ENCODE results near the gene MBNL1.

The MBNL1 gene

DNA sequence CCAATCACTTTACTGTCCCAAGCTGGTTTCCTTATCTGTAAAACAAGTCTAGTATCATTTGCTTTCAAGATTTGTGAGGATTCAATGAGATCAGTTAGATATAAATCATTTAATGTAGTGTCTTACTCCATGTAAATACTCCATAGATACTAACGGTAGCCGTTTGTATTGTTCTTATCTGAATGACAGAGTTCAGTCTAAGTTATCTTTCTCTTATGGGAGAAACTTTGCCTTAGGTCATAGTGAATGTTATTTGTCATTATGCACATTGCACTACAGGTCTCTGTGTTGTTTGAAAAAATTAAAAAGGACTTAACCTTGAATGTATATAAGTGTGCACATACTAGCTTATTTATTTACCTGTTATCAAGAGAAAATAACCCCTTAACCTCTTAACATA is 44.7 kb downstream of the MBNL1 start:
- DNase-seq (no peak), ATAC-seq (replicated peaks) (no peak)
- H3K27me3 Mint-ChIP-seq = no peaks in the 10 kb centered on the region
- no peaks in the 10 kb centered on the region for H3K9me3 Mint-ChIP-seq
- H3K4me1 Mint-ChIP-seq (ENCODE audit: low read depth in 2 of 2) = peaks cover 45 to 68% of the 10 kb centered on the region in 2 donors
- peak overlapping the region in 1 of 2 donors; percentile 45 for H3K4me3 Mint-ChIP-seq
- H3K36me3 Mint-ChIP-seq (ENCODE audit: insufficient read depth) = peaks cover 76% of the 10 kb centered on the region
- H3K27ac Mint-ChIP-seq = no peak overlapping the region

DNA sequence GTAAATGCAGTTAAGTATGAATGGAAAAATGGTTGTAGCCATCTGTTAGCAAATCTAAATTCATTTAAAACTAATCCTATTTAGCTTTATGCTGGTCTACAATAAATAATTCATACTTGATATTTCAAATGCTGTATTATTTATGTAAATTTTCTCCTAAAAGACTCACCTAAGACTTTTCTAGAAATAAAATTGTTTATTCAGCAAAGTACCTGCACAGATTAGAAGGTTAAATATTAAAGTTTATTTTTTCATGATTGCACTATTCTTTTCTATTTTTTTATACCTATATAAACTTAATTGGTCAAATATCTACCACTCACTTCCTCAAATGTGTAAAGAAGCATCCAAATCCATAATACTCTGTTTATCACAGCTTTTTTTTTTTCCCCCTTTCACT is 45.2 kb downstream of the MBNL1 start:
- Mint-ChIP-seq H3K27ac (peak overlapping the region in 1 of 2 donors; percentile 91), H3K36me3 (ENCODE audit: insufficient read depth) (peaks cover 76% of the 10 kb centered on the region), H3K9me3 (no peaks in the 10 kb centered on the region), H3K27me3 (no peaks in the 10 kb centered on the region), H3K4me3 (peak overlapping the region; percentile 33 to 56), H3K4me1 (ENCODE audit: low read depth in 2 of 2) (peaks cover 44 to 68% of the 10 kb centered on the region in 2 donors)
- ATAC-seq (replicated peaks) = no peak
- DNase-seq = no peak

- peaks cover 75% of the 10 kb centered on the region for H3K36me3 Mint-ChIP-seq (ENCODE audit: insufficient read depth)
- no peaks in the 10 kb centered on the region for H3K27me3 Mint-ChIP-seq
- peak overlapping the region; percentile 33 to 56 for H3K4me3 Mint-ChIP-seq
- no peak for DNase-seq
- no peak for ATAC-seq (replicated peaks)
- H3K4me1 Mint-ChIP-seq (ENCODE audit: low read depth in 2 of 2) = peaks cover 45 to 66% of the 10 kb centered on the region in 2 donors
- H3K9me3 Mint-ChIP-seq = no peaks in the 10 kb centered on the region
- H3K27ac Mint-ChIP-seq = peak overlapping the region; percentile 84 to 91
These were observed 46.1 kb downstream of the MBNL1 start for GRCh38 chr3:152314677-152315353.

GRCh38 chr3:152315623-152316022 is 46.9 kb downstream of the MBNL1 start:
- peak overlapping the region; percentile 84 to 91 for H3K27ac Mint-ChIP-seq
- no peaks in the 10 kb centered on the region for H3K27me3 Mint-ChIP-seq
- DNase-seq (no peak), ATAC-seq (replicated peaks) (peak; percentile 17)
- peak overlapping the region; percentile 43 to 56 for H3K4me3 Mint-ChIP-seq
- H3K36me3 Mint-ChIP-seq (ENCODE audit: insufficient read depth) = peaks cover 77% of the 10 kb centered on the region
- peaks cover 49 to 69% of the 10 kb centered on the region in 2 donors for H3K4me1 Mint-ChIP-seq (ENCODE audit: low read depth in 2 of 2)
- H3K9me3 Mint-ChIP-seq = no peaks in the 10 kb centered on the region

GRCh38 chr3:152316318-152316717 is 47.6 kb downstream of the MBNL1 start:
- Mint-ChIP-seq H3K9me3 (no peaks in the 10 kb centered on the region), H3K27me3 (no peaks in the 10 kb centered on the region), H3K36me3 (ENCODE audit: insufficient read depth) (peaks cover 82% of the 10 kb centered on the region), H3K4me3 (peak overlapping the region; percentile 43 to 56), H3K27ac (peak overlapping the region; percentile 84 to 91), H3K4me1 (ENCODE audit: low read depth in 2 of 2) (peaks cover 52 to 76% of the 10 kb centered on the region in 2 donors)
- ATAC-seq (replicated peaks) (no peak), DNase-seq (no peak)

DNA sequence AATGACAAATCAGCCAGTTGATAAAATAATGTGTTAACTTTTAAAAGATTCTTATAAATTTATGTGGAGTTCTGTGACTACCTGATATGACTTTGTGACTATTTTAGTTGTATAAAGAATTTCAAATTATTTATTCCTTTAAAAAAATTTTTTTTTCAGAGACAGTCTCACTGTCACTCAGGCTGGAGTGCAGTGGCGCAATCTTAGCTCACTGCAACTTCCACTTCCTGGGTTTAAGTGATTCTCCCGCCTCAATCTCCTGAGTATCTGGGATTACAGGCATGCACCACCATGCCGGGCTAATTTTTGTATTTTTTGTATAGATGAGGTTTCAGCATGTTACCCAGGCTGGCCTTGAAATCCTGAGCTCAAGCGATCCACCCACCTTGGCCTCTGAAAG is 48.5 kb downstream of the MBNL1 start:
- H3K27ac Mint-ChIP-seq = peak overlapping the region; percentile 28 to 84
- H3K4me1 Mint-ChIP-seq (ENCODE audit: low read depth in 2 of 2) = peaks cover 56 to 83% of the 10 kb centered on the region in 2 donors
- no peaks in the 10 kb centered on the region for H3K9me3 Mint-ChIP-seq
- no peak for ATAC-seq (replicated peaks)
- H3K36me3 Mint-ChIP-seq (ENCODE audit: insufficient read depth) = peaks cover 82% of the 10 kb centered on the region
- no peak for DNase-seq
- no peaks in the 10 kb centered on the region for H3K27me3 Mint-ChIP-seq
- peak overlapping the region; percentile 21 to 48 for H3K4me3 Mint-ChIP-seq

DNA sequence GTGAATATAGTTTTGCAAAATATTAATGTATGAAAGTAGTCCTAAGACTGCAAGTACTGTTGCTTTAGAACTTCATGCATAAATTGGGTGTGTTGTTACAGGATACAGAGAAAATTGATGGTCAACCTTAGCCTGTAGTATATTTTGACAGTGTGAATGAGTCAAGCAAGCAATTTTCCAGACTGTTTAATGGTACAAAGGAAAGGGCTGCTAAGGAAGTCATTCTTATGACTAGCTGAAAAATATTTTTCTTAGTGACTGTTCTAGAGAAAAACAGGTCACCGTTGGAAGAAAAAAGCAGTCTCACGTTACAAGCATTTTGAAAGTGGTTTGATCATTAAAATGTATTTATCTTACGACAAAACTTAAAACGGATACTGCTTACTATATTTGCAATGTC is 49.2 kb downstream of the MBNL1 start:
- H3K4me3 Mint-ChIP-seq = peak overlapping the region in 1 of 2 donors; percentile 48
- H3K27me3 Mint-ChIP-seq = no peaks in the 10 kb centered on the region
- DNase-seq (no peak), ATAC-seq (replicated peaks) (no peak)
- H3K4me1 Mint-ChIP-seq (ENCODE audit: low read depth in 2 of 2) = peaks cover 58 to 84% of the 10 kb centered on the region in 2 donors
- peaks cover 77% of the 10 kb centered on the region for H3K36me3 Mint-ChIP-seq (ENCODE audit: insufficient read depth)
- H3K27ac Mint-ChIP-seq = peak overlapping the region in 1 of 2 donors; percentile 46
- H3K9me3 Mint-ChIP-seq = no peaks in the 10 kb centered on the region

DNA sequence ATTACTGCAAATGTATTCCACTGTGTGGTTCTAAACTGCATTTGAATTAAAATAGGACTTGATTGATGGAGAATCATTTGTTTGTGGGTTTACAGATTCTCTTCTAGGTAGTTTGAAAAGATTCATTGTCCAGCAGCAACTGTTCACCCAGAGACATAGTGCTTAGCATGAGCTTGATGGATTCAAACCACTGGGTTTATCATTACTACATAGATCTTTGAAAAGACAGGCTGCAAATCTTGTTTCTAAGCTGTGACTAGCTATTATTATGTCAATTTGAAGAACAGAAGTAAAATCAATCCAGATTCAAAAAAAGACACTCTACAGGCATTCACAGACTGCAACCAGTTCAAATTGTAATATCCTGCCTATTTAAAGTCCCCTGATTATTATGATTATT is 49.8 kb downstream of the MBNL1 start:
- Mint-ChIP-seq H3K4me3 (peak overlapping the region; percentile 53 to 62), H3K27me3 (no peaks in the 10 kb centered on the region), H3K4me1 (ENCODE audit: low read depth in 2 of 2) (peaks cover 53 to 79% of the 10 kb centered on the region in 2 donors), H3K27ac (peak overlapping the region; percentile 42 to 46), H3K9me3 (no peaks in the 10 kb centered on the region), H3K36me3 (ENCODE audit: insufficient read depth) (peaks cover 72% of the 10 kb centered on the region)
- DNase-seq = no peak
- ATAC-seq (replicated peaks) = no peak

DNA sequence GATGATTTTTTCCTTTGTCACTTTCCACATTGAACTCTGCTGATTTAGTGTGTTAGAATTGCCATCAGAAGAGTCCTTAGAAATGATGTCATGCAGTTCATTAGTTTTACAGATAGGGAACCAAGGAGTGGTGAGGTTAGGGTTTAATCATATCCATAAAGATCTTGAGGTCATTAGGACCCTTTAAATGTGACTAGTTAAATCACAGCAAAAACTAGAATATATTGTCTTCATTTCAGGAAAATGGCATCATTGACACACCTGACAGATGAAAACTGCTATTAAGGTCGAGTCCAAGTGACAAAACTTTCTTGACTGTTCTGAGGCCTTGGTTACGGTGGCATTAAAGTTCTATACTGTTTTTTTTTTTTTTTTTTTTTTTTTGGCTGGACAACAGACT is 50.5 kb downstream of the MBNL1 start:
- Mint-ChIP-seq H3K4me3 (peak overlapping the region; percentile 53 to 62), H3K27me3 (no peaks in the 10 kb centered on the region), H3K36me3 (ENCODE audit: insufficient read depth) (peaks cover 69% of the 10 kb centered on the region), H3K27ac (peak overlapping the region; percentile 42 to 55), H3K9me3 (no peaks in the 10 kb centered on the region), H3K4me1 (ENCODE audit: low read depth in 2 of 2) (peaks cover 51 to 74% of the 10 kb centered on the region in 2 donors)
- no peak for ATAC-seq (replicated peaks)
- DNase-seq = no peak

DNA sequence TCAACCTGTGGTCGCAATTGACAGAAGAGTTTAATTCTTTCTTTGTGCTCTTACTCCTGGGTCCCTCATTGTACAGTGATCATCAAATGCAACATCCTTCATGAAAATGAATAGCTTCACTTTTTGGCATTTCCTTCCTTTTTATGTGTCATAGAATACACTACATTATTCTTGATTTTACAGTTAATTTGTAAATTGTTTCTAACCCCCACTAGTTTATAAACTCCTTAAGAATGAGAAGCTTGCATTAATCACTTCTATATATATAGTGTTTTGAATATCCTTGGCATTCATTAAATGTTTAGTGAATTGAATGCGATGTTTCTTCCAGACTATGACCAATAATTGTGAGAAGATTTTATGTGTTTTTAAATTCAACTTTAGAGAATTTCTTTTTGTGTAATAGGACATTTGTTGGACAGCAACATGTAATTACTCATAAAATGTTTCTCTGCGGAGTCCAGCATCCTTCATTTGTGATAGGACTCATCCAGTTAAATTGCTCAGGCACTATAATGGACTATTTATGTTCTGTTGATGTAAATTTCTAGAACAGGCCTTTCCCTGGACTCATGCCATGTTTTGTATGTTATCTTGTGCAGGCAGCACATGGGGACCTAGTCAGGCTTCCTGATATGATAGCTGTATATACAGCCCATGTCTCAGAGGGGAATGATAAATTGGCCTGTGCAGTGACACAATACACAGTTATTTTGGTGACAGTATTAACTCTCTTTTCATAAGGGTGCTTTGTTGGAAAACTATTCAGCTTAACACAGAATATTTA is 51.3 kb downstream of the MBNL1 start:
- Mint-ChIP-seq H3K4me3 (peak overlapping the region; percentile 40 to 53), H3K27ac (peak overlapping the region; percentile 42 to 55), H3K9me3 (no peaks in the 10 kb centered on the region), H3K4me1 (ENCODE audit: low read depth in 2 of 2) (peaks cover 50 to 73% of the 10 kb centered on the region in 2 donors), H3K36me3 (ENCODE audit: insufficient read depth) (peaks cover 62% of the 10 kb centered on the region), H3K27me3 (no peaks in the 10 kb centered on the region)
- ATAC-seq (replicated peaks) (no peak), DNase-seq (no peak)

DNA sequence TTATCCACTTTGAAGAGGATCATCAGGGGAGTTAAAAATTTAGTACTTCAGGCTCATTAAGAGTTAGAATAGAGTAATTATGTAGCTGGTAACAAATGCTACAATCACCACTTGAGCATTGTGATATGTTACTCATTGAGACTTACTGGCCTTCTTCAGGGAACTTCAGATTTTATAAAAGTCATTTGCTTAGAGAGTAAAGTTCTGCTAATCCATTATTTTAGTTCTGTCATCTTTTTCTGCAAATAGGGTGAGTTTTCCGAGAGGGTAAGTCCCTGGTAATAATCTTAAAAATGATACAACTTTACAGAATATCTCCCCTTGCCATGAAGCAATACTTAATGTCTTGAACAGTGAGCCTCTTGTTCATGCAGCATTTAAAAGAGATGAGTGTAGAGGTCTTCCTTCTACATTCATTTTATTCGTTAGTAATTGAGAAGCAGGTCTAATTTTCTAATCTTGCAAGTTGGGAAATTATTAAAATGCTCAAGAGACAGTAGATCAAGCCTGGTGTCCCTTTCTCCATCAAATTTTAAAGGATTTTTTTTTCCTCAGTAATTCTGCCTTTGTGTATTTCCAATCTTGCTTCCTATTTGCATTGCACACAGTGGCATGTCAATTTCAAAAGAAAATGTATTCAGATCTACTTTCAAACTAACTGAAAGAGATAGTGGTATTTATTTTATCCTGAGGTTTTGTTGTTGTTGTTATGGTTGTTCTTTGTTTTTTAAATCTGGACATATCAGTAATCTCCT is 52.6 kb downstream of the MBNL1 start:
- peak overlapping the region; percentile 42 to 55 for H3K27ac Mint-ChIP-seq
- H3K36me3 Mint-ChIP-seq (ENCODE audit: insufficient read depth) = peaks cover 58% of the 10 kb centered on the region
- peak overlapping the region; percentile 40 to 53 for H3K4me3 Mint-ChIP-seq
- H3K9me3 Mint-ChIP-seq = no peaks in the 10 kb centered on the region
- H3K27me3 Mint-ChIP-seq = no peaks in the 10 kb centered on the region
- H3K4me1 Mint-ChIP-seq (ENCODE audit: low read depth in 2 of 2) = peaks cover 49 to 71% of the 10 kb centered on the region in 2 donors
- ATAC-seq (replicated peaks) (no peak), DNase-seq (no peak)

GRCh38 chr3:152321955-152322377 is 53.2 kb downstream of the MBNL1 start:
- Mint-ChIP-seq H3K9me3 (no peaks in the 10 kb centered on the region), H3K27me3 (no peaks in the 10 kb centered on the region), H3K4me3 (peak overlapping the region; percentile 65 to 68), H3K27ac (peak overlapping the region; percentile 42 to 55), H3K4me1 (ENCODE audit: low read depth in 2 of 2) (peaks cover 47 to 70% of the 10 kb centered on the region in 2 donors), H3K36me3 (ENCODE audit: insufficient read depth) (peaks cover 54% of the 10 kb centered on the region)
- DNase-seq = no peak
- ATAC-seq (replicated peaks) = no peak

DNA sequence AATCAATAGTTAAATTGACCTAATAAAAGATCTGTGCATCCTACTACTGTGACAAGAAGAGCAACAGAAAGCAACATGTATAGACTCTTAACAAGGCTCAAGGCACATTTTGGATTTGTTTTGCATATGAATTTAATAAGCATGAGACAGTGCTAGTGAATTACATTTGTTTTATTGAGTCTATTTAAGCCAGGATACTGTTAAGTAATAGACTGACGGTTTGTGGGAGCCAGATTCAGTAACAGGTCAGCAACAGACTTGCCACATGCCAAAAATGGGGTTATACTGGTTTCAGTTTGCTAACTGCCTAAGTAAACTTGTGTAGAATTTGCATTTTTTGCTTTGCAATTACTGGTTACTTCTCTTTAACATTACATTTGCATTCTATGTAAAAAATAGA is 54.0 kb downstream of the MBNL1 start:
- Mint-ChIP-seq H3K27me3 (no peaks in the 10 kb centered on the region), H3K36me3 (ENCODE audit: insufficient read depth) (peaks cover 53% of the 10 kb centered on the region), H3K4me3 (peak overlapping the region; percentile 65 to 68), H3K9me3 (no peaks in the 10 kb centered on the region), H3K27ac (peak overlapping the region; percentile 42 to 68), H3K4me1 (ENCODE audit: low read depth in 2 of 2) (peaks cover 52 to 70% of the 10 kb centered on the region in 2 donors)
- no peak for DNase-seq
- ATAC-seq (replicated peaks) = peak; percentile 75
